Measurements from ENCODE around the gene IRF2BPL. TPM values are rescaled to one million over a fixed set of nuclear protein-coding genes. Genes with fewer than 3 reads are reported as not detected.

The IRF2BPL gene
- 22.1 and 26.0 TPM in 2 replicates for total RNA-seq (2022)
- Bru-seq, nascent RNA = percentile 66 among the genes with signal in this experiment
- percentile 48 among the genes with signal in this experiment for BruChase-seq, experiment 1, labeled RNA remaining after a 6-hour chase
- percentile 89 among the genes with signal in this experiment for BruChase-seq, experiment 2, labeled RNA remaining after a 2-hour chase
- long read RNA-seq, full-length matches to known transcripts = 37 of 38 reads
- long read RNA-seq, partial matches to known transcripts = 0 of 38 reads
- long read RNA-seq, other reads (novel, unspliced or antisense) = 1 of 38 reads

DNA sequence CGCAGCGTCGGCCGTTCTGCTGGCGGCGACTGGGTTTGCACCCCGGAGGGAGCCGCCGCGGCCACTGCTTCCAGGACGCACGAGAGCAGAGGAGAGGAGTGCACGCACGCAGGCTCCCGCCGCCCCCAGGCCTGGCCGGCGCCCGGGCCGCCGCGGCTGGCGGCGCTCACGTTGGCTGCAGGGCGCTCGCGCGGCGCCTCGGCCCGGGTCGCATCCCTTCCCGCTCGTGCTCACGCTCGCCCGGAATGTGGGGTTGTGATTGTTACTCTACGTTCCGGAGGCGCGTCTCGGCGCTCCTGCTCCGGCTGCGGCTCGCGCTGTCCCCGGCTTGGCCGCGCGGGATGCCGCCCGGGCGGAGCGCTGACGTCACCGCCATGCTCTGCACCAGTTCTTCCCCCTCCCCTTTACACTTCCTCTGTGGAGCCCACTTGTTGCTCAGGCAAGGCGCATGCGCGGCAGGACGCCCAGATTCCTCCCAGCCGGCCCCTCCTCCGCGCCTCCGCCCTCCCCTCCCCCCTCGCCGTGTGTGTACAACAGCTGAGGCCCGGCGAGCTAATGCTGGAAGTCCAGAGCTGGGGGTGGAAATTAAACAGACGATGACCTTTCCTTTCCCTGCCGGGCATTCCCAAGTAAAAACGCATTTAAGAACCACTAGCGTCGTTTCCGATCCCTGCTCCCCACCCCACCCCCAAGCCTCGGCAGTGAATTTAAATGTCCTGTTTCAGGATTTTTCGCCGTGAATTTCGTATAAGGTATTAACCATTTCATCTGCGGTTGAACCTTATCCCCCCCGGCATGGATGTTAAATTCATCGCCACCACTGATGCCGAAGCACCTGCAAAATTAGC, at the start of gene IRF2BPL:
TSS of gene IRF2BPL (minus strand) at position 325 of the 848 bp plus-strand sequence. CDS start 916 bp downstream, outside the sequence.
- CTCF ChIA-PET = interaction anchor here (0.5 to 7.9 kb wide), 26 partner anchors 10 to 678 kb away, joined by 3 to 88 read pairs (median 5); no protein-coding TSS in a partner anchor
- DNase-seq (ENCODE audit: unreplicated experiment) = peak; percentile 98
- H3K4me1 Mint-ChIP-seq (ENCODE audit: insufficient read depth, unreplicated experiment) = peaks cover 28% of the 10 kb centered on the region
- no peaks in the 10 kb centered on the region for H3K27me3 Mint-ChIP-seq (ENCODE audit: insufficient read depth, unreplicated experiment)
- TF ChIP-seq, protein P1, sequence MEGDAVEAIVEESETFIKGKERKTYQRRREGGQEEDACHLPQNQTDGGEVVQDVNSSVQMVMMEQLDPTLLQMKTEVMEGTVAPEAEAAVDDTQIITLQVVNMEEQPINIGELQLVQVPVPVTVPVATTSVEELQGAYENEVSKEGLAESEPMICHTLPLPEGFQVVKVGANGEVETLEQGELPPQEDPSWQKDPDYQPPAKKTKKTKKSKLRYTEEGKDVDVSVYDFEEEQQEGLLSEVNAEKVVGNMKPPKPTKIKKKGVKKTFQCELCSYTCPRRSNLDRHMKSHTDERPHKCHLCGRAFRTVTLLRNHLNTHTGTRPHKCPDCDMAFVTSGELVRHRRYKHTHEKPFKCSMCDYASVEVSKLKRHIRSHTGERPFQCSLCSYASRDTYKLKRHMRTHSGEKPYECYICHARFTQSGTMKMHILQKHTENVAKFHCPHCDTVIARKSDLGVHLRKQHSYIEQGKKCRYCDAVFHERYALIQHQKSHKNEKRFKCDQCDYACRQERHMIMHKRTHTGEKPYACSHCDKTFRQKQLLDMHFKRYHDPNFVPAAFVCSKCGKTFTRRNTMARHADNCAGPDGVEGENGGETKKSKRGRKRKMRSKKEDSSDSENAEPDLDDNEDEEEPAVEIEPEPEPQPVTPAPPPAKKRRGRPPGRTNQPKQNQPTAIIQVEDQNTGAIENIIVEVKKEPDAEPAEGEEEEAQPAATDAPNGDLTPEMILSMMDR (IDR thresholded peaks at IDR 0.05; ENCODE audit: unreplicated experiment) = no peak
- peak within 1 kb of the TSS; percentile 81 for H3K4me3 Mint-ChIP-seq (ENCODE audit: unreplicated experiment)
- intact Hi-C loops (cut with micrococcal nuclease) = loop anchor here (1.0 kb wide), 6 partner anchors 12 to 115 kb away; no protein-coding TSS in a partner anchor
- BruUV-seq (replicated peaks) = no TSS peak
- POLR2A ChIA-PET = interaction anchor here (0.6 to 17.6 kb wide), 21 partner anchors 8 to 216 kb away, joined by 3 to 721 read pairs (median 8); partner anchors contain the start of genes ANGEL1 and CIPC
- H3K36me3 Mint-ChIP-seq (ENCODE audit: insufficient read depth, unreplicated experiment) = peaks cover 34% of the 10 kb centered on the region
- no peaks in the 10 kb centered on the region for H3K9me3 Mint-ChIP-seq (ENCODE audit: unreplicated experiment)
- H3K27ac Mint-ChIP-seq (ENCODE audit: low read depth, unreplicated experiment) = peak within 1 kb of the TSS; percentile 88

DNA sequence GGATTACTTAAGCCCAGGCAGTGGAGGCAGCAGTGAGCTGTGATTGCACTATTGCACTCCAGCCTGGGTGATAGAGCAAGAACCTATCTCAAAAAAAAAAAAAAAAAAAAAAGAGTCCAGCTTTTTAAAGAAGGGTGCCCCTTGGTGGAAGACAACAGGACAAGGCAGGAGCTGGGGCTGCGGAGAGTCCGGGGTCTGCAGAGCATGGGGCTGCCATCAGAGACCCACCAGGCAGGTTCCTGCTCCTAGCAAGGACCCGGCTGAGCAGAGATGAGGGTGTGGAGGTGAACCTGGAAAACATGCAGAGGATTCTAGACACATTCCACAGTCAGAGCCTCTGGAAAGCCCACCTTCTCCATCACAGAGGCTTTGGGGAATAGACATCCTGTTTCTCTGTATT, 48.5 kb upstream of the IRF2BPL start:
- no peak overlapping the region for H3K4me3 Mint-ChIP-seq (ENCODE audit: unreplicated experiment)
- peaks cover 13% of the 10 kb centered on the region for H3K4me1 Mint-ChIP-seq (ENCODE audit: insufficient read depth, unreplicated experiment)
- no peaks in the 10 kb centered on the region for H3K27me3 Mint-ChIP-seq (ENCODE audit: insufficient read depth, unreplicated experiment)
- DNase-seq (ENCODE audit: unreplicated experiment) = no peak
- ChIA-PET CTCF (interaction anchor here (1.0 to 11.2 kb wide), 7 partner anchors 7 to 201 kb away, joined by 3 to 523 read pairs (median 9); partner anchors contain the start of gene CIPC), POLR2A (interaction anchor here (0.5 to 1.9 kb wide), 3 partner anchors 10 to 136 kb away, joined by 3 to 13 read pairs (median 4); no protein-coding TSS in a partner anchor)
- H3K27ac Mint-ChIP-seq (ENCODE audit: low read depth, unreplicated experiment) = peak overlapping the region; percentile 76
- H3K36me3 Mint-ChIP-seq (ENCODE audit: insufficient read depth, unreplicated experiment) = no peaks in the 10 kb centered on the region
- TF ChIP-seq, protein P1 (IDR thresholded peaks at IDR 0.05; ENCODE audit: unreplicated experiment) = no peak
- intact Hi-C loops (cut with micrococcal nuclease) = no loop called here
- BruUV-seq (replicated peaks) = no TSS peak
- no peaks in the 10 kb centered on the region for H3K9me3 Mint-ChIP-seq (ENCODE audit: unreplicated experiment)

DNA sequence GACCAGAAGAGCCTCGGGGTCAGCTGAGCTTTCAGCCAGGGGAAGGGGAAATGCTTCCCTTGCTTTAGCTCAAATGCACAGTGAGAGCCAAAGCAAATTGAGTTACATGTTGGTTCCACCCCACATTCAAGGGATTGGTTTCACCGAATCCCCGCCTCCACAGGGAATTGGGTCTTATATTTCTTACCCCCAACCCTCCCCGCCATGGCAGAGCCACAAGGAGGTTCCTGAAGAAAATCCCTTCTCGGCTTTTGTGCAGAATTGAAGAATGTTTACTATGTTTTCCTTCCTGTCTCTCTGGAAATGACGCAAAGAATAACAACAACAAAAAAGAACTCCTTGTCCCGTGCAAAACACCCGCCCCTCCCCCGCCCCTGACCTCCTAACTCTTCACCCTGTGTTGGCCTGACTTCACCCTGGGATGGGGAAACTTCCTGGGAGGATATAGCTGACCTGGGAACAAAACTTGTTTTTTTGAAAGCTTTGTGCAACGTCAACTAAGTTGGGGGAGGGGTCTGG, 47.7 kb upstream of the IRF2BPL start:
- intact Hi-C loops (cut with micrococcal nuclease) = no loop called here
- BruUV-seq (replicated peaks) = no TSS peak
- peak; percentile 96 for DNase-seq (ENCODE audit: unreplicated experiment)
- TF ChIP-seq, protein P1 (IDR thresholded peaks at IDR 0.05; ENCODE audit: unreplicated experiment) = no peak
- peak overlapping the region; percentile 43 for H3K4me3 Mint-ChIP-seq (ENCODE audit: unreplicated experiment)
- no peaks in the 10 kb centered on the region for H3K27me3 Mint-ChIP-seq (ENCODE audit: insufficient read depth, unreplicated experiment)
- ChIA-PET POLR2A (interaction anchor here (0.8 to 1.9 kb wide), 5 partner anchors 11 to 200 kb away, joined by 3 to 13 read pairs (median 3); no protein-coding TSS in a partner anchor), CTCF (interaction anchor here (1.0 to 11.2 kb wide), 7 partner anchors 8 to 200 kb away, joined by 3 to 523 read pairs (median 9); partner anchors contain the start of gene CIPC)
- no peaks in the 10 kb centered on the region for H3K9me3 Mint-ChIP-seq (ENCODE audit: unreplicated experiment)
- H3K27ac Mint-ChIP-seq (ENCODE audit: low read depth, unreplicated experiment) = peak overlapping the region; percentile 76
- peaks cover 20% of the 10 kb centered on the region for H3K4me1 Mint-ChIP-seq (ENCODE audit: insufficient read depth, unreplicated experiment)
- H3K36me3 Mint-ChIP-seq (ENCODE audit: insufficient read depth, unreplicated experiment) = no peaks in the 10 kb centered on the region
